GM19025 (cell line): Measurements from ENCODE around the gene LGR6.

Experiments used
- ATAC-seq: cut with Tn5 transposase; IDR thresholded peaks from one replicate; pipeline ENCODE4 v1.9.1; 2021; ENCODE audit warnings: mild to moderate bottlenecking, low read depth, moderate library complexity; ENCODE audit not compliant: unreplicated experiment

Gene LGR6

GRCh38 chr1:202361224-202361623 is 167.6 kb downstream of the LGR6 start:
- no peak for ATAC-seq

- no peak for ATAC-seq
These were observed 168.1 kb downstream of the LGR6 start for GRCh38 chr1:202361701-202362100.

- ATAC-seq = no peak
These were observed 168.6 kb downstream of the LGR6 start for GRCh38 chr1:202362212-202362611.

GRCh38 chr1:202365092-202365815 is 171.7 kb downstream of the LGR6 start:
- ATAC-seq = no peak

GRCh38 chr1:202367271-202367670 is 173.7 kb downstream of the LGR6 start:
- ATAC-seq = no peak
